ENCODE data around the gene PDZRN3. TPM values are rescaled to one million over a fixed set of nuclear protein-coding genes. Genes with fewer than 3 reads are reported as not detected.

The PDZRN3 gene
- total RNA-seq, 1 donor from 2014 or later: 56.4 TPM

GRCh38 chr3:73520931-73521461 is 103.7 kb downstream of the PDZRN3 start:
- peak; percentile 57 for DNase-seq (ENCODE audit: low spot score)

- peak; percentile 67 for DNase-seq (ENCODE audit: low spot score)
Measured at GRCh38 chr3:73516631-73517030, 108.1 kb downstream of the PDZRN3 start.

- peak; percentile 59 for DNase-seq (ENCODE audit: low spot score)
Measured at GRCh38 chr3:73513260-73513659, 111.5 kb downstream of the PDZRN3 start.

- no peak for DNase-seq (ENCODE audit: low spot score)
Measured at GRCh38 chr3:73511571-73512525, 112.9 kb downstream of the PDZRN3 start.

DNA sequence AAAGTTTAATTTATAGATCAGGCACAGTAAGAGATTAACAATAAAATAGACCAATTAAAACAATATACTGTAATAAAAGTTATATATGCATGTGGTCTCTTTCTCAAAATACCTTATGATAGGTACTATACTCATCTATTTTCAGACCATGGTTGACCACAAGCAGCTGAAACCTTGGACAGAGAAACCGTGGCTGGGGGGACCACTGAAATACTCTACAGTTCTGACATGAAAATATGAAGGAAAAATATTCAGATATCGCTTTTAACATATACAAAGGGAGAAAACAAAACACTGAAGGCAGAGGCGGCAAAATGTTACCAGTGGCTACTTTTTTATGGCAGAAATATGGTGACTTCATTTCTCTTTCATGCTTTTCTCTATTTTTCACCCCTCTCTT is 114.0 kb downstream of the PDZRN3 start:
- no peak for DNase-seq (ENCODE audit: low spot score)

DNA sequence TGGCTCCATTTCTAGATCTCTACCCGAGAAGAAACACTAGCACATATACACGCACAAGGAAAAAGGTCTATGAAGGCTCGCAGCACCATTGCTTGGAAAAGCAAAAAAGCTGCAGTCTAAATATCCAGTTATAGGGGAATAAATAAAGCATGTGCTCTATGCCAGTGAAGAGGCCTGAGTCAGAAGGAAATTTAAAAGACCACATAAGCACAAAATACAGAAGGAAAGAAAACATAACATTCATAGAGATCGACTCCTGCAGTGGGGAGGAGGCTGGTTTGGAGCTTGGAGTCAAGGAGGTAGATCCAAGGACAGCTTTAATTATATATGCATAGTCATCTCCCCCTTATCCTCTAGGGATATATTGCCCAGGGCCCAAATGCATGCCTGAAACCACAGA is 114.4 kb downstream of the PDZRN3 start:
- no peak for DNase-seq (ENCODE audit: low spot score)

- DNase-seq (ENCODE audit: low spot score): no peak
Measured at GRCh38 chr3:73509816-73510215, 114.9 kb downstream of the PDZRN3 start.

DNA sequence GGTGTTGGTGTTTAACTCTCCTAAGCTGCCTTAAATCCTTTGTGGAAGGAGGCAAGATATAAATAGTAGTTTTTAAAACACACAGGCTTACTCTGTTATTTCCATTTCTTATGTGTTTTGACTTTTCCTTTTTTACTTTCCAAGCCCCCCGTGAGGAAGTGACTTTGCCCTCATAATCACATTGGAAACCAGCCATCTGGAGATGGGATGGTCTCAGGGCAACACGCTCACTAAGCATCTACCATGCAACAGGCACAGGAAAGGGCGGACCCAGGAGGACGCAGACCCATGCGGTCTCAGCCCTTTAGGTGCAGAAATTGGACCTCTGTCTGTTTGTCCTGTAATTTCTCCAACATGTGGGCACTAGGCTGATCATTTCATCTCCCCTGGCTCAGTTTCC is 115.7 kb downstream of the PDZRN3 start:
- no peak for DNase-seq (ENCODE audit: low spot score)

GRCh38 chr3:73508330-73508954 is 116.3 kb downstream of the PDZRN3 start:
- DNase-seq (ENCODE audit: low spot score): peak; percentile 51

DNA sequence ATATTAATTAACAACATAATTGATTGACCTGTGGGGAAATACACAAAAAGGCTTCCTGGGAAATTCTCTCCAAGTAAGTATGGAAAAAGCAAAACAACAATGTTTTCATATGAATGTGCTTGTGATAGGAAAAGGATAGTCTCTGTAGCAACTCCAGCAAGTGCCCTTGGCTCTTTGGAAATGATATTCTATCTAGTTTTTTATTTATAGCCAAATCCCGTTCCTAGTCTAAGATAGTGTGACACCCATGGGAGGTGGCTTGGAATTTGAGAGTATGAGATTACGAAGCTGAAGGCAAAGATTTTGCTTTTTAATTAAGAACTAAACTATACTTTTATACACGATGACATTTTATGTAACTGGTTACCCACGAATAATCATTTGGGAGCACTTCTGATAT is 119.9 kb downstream of the PDZRN3 start:
- DNase-seq (ENCODE audit: low spot score): no peak

- DNase-seq (ENCODE audit: low spot score): no peak
Measured at GRCh38 chr3:73504239-73504638, 120.5 kb downstream of the PDZRN3 start.

GRCh38 chr3:73503781-73504180 is 121.0 kb downstream of the PDZRN3 start:
- no peak for DNase-seq (ENCODE audit: low spot score)

DNA sequence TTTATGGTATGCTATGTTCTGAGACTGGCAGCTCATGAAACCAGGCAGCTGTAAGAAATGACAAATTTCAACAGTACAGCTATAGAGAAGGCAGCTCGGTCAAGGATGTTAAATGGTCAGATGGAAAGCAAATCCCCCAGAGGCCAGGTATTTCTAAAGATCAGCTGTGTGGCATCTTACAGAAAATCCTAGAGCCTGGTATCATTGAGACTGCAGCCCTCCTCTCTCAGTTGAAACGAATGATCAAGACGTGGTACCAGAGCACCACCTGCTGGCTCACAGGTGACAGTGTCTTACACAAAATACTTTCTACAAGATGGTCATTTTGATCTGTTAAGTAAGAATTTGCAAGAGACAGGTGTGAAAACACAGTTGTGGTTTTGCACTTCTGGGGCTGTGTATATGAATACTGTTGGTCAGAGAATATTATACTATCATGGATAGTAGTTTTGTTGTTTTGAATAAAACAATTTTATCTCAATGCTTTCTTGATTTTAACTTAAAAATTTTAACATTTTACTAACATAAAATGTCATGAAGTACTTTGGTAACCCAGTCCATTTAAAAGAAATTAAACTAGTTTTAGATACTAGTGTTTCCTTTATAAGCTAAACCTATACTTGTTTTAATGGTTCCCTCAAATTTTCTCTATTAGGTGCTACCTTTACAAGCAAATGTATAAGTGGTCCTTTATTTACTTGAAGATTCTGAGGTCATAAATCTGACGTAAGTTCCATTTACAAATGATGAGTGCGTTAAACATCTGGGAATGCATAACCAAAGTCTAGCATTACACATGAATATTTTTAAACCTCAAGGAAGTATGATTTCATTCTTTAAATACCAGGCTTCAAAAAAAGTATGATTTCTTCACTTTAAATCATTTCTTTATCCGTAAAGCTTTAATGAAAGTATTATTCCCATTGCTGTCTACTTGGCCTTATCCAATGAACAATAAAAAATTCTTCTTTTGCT is 121.8 kb downstream of the PDZRN3 start:
- peak; percentile 60 for DNase-seq (ENCODE audit: low spot score)

DNA sequence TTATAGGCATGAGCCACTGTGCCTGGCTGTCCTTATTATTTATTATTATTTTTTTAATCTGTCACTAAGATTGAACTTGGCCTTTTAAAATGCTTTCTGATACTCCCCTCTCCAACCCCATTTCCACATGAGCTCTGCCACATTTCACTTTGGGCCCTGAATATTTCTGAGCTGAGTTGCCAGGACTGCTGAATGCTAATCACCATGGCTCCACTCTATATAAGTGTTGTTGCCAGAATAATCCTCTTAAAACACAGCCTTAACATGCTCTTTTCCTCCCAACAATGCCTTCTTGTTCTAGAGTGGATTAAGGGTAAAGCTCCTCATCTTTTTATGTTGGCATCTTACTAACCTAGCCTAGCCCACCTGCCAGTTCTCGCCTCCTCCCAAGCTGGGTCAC is 124.4 kb downstream of the PDZRN3 start:
- no peak for DNase-seq (ENCODE audit: low spot score)

DNA sequence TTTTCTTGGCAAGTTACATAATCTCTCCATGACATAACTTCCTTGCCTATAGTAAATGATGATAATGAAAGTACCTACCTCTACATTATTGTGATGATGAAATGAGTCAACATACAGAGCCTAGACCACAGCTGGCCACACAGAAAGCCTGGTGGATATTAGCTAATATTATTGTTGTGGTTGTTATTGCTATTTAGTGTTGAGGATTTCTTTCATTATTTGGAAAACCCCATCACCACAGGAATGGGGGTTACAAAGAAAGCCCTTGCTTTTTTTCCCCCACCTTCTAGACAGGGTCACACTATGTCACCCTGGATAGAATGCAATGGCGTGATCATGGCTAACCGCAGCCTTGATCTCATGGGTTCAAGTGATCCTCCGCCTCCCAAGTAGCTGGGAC is 125.0 kb downstream of the PDZRN3 start:
- DNase-seq (ENCODE audit: low spot score): no peak

DNA sequence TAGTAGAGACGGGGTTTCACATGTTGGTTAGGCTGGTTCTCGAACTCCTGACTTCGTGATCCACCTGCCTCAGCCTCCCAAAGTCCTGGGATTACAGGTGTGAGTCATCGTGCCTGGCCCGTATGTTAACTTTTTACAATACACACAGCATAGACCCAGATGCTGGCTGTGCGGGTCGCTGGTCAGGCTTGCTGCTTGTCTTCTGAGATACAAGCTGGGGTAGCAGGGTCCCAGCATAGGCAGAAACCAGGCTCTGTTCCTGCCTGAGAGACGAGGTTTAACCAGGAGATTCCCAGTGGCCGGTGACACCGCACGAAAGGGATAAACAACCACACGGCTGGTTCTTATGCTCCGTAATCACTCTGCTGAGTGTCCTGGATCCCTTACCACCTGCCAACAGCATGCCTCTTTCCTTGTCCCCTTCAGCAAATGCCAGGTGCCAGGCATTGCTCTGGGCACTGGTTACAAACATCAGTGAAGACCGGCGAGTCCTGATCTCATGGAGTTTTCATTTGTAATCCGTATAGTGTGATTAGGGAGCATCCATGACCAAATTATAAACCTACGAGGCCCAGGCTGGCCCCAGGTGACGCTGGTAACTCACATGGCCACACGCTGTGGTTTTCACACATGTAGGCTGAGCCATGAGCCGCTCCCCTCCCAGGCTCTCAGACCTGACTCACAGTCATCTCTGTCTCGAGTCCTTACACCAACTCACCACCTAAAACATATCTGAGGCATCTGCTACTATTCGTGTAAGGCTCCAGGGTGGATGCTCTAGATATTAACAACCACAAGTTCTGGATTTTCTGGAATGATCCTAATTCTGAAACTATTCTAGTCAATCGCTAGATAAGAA is 125.7 kb downstream of the PDZRN3 start:
- no peak for DNase-seq (ENCODE audit: low spot score)

DNA sequence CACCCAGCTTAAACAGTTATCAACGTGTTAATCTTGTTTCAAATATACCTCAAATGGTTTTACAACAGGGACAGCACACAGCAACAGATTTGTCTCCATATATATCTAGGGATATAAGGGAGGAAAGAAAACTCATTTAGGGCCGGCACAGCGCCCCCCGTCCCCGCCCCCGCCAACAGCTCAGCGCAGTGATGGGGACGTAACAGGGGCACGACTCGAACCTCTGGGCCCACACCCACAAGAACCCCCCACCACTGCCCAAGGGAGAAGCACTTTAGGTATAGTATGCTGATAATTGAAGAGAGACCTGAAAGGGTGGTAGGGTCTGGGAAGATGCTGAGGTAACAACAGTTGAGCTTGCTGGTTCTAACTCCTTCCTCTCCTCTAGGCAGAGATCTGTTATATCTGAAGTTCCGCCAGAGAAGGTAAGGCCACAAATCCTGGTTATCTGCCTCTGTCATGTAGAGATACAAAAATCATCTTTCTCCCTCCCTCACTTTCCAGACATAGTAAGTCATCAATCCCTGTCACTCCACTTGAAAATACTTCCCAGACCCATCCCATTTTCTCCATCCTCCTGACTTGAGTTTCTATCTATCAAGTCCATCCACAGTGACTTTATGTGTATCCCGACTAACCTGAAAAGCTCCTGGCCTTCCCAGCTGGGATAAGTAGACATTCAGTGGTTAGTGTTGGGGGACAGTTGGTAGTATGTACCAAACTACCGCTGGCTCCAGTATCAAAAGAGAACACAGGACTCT is 126.9 kb downstream of the PDZRN3 start:
- no peak for DNase-seq (ENCODE audit: low spot score)

DNA sequence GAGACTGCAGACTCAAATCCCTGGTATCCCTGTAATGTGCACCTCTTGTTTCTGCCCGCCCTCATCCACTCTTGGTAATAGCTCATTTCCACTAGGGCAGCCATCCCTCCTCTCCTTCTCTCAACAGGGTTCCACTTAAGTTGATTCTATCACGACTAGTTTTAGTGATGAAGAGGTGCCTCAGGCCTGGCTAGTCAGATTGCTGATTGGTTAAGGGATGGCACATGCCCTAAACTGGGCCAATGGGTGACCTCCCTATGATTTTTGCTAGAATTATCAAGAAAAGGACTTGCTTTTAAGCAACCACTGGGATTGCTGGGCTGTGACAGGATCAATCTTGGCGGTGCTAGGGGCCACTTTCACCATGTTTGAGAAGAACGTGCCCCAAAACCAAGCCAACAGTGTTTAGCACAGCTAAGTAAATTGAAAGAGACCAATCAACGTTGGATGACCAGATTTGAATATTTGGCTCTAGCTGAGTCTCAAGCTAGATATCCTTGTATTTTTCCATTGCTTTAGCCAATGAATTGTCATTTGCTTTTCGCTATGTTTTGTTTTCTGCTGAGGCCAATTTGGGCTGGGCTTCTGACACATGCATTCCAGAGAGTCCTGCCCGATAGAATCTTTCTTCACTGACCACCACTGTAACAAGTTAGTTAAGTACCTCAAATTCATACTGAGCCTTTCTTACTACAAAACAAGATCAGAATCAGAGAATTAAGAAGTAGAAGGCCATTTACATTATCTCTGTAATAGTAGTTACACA is 131.0 kb downstream of the PDZRN3 start:
- DNase-seq (ENCODE audit: low spot score): no peak

- no peak for DNase-seq (ENCODE audit: low spot score)
Measured at GRCh38 chr3:73492186-73492585, 132.6 kb downstream of the PDZRN3 start.
